HepG2 (cell line): ENCODE results near the gene NME4. TPM values are rescaled to one million over a fixed set of nuclear protein-coding genes. Genes with fewer than 3 reads are reported as not detected.

ENCODE experiments used
- ARNT2 ChIP-seq: sonication (generic); formaldehyde crosslinking; IDR thresholded peaks from 2 replicates; pipeline ENCODE4 v1.8.0; 2022; ENCODE audit warnings: mild to moderate bottlenecking, low read depth, missing genetic modification reagents, moderate library complexity
- ATF6 ChIP-seq: sonication (generic); formaldehyde crosslinking; conservative IDR thresholded peaks from 2 replicates; pipeline ENCODE4 v1.4.0; 2020; ENCODE audit warnings: missing genetic modification reagents
- GMEB1 ChIP-seq: sonication (generic); formaldehyde crosslinking; IDR thresholded peaks from 2 replicates; pipeline ENCODE4 v1.5.1; 2020; ENCODE audit warnings: missing genetic modification reagents, mild to moderate bottlenecking, borderline replicate concordance
- HOXA3 ChIP-seq: sonication (generic); formaldehyde crosslinking; IDR thresholded peaks from 2 replicates; pipeline ENCODE4 v1.5.0; 2020; ENCODE audit warnings: missing genetic modification reagents
- KDM5B ChIP-seq: sonication (generic); formaldehyde crosslinking; IDR thresholded peaks from 2 replicates; pipeline ENCODE4 v1.4.0; 2020; ENCODE audit warnings: missing genetic modification reagents, mild to moderate bottlenecking, borderline replicate concordance
- MAZ ChIP-seq, 2 experiments: sonication (generic) in 1 of 2; formaldehyde crosslinking in 1 of 2; IDR thresholded peaks; 2 replicates each; pipeline versions ENCODE4 v1.5.0 to v1.6.1; 2012 to 2020; ENCODE audit warnings: low read depth in 2 of 2, mild to moderate bottlenecking in 2 of 2, borderline replicate concordance in 1 of 2, improper control_type of control experiment in 1 of 2, low read length in 1 of 2, missing genetic modification reagents in 1 of 2, moderate library complexity in 1 of 2
- PATZ1 ChIP-seq: sonication (generic); formaldehyde crosslinking; IDR thresholded peaks from 2 replicates; pipeline ENCODE4 v1.4.0; 2020; ENCODE audit warnings: missing genetic modification reagents
- PHF8 ChIP-seq: sonication (generic); formaldehyde crosslinking; IDR thresholded peaks from 2 replicates; pipeline ENCODE4 v1.5.0; 2020; ENCODE audit warnings: missing genetic modification reagents
- RFX1 ChIP-seq: fragments of 450-650 bp; IDR thresholded peaks from 2 replicates; pipeline ENCODE4 v1.6.1; 2017
- SAFB2 ChIP-seq: sonication (generic); formaldehyde crosslinking; IDR thresholded peaks from 2 replicates; pipeline ENCODE4 v1.5.1; 2020; ENCODE audit warnings: missing genetic modification reagents, low read depth, mild to moderate bottlenecking, borderline replicate concordance
- ZFP36L2 ChIP-seq: sonication (generic); formaldehyde crosslinking; IDR thresholded peaks from 2 replicates; pipeline ENCODE4 v1.4.0; 2020; ENCODE audit warnings: missing genetic modification reagents
- ZMYM3 ChIP-seq: sonication (generic); formaldehyde crosslinking; IDR thresholded peaks from 2 replicates; pipeline ENCODE4 v1.5.1; 2020; ENCODE audit warnings: mild to moderate bottlenecking, missing genetic modification reagents
- ZNF263 ChIP-seq: sonication (generic); formaldehyde crosslinking; IDR thresholded peaks from 2 replicates; pipeline ENCODE4 v1.4.0; 2020; ENCODE audit warnings: missing genetic modification reagents
- ZNF317 ChIP-seq: sonication (generic); formaldehyde crosslinking; IDR thresholded peaks from 2 replicates; pipeline ENCODE4 v1.5.0; 2020; ENCODE audit warnings: mild to moderate bottlenecking, missing genetic modification reagents
- ZNF33A ChIP-seq: sonication (generic); formaldehyde crosslinking; IDR thresholded peaks from 2 replicates; pipeline ENCODE4 v1.5.1; 2020; ENCODE audit warnings: missing genetic modification reagents, mild to moderate bottlenecking, moderate library complexity, borderline replicate concordance
- ZNF574 ChIP-seq: sonication (generic); formaldehyde crosslinking; IDR thresholded peaks from 2 replicates; pipeline ENCODE4 v1.4.0; 2020; ENCODE audit warnings: missing genetic modification reagents
- ZNF709 ChIP-seq: sonication (generic); formaldehyde crosslinking; IDR thresholded peaks from 2 replicates; pipeline ENCODE4 v1.5.0; 2020; ENCODE audit warnings: mild to moderate bottlenecking, missing genetic modification reagents
- ZNF841 ChIP-seq: sonication (generic); formaldehyde crosslinking; IDR thresholded peaks from 2 replicates; pipeline ENCODE4 v1.8.1; 2023; ENCODE audit warnings: missing genetic modification reagents, borderline replicate concordance
- ZNF883 ChIP-seq: sonication (generic); formaldehyde crosslinking; IDR thresholded peaks from 2 replicates; pipeline ENCODE4 v1.5.1; 2020; ENCODE audit warnings: mild to moderate bottlenecking, missing genetic modification reagents; ENCODE audit errors: not compliant biosample characterization
- polyA plus RNA-seq, 8 experiments: library from polyadenylated mRNA; depleted of rRNA in 3 of 8; stranded (reverse) in 7 of 8; unstranded in 1 of 8; fragments of >200 nt; fragmentation: Illumina TruSeq in 4 of 8; extraction: Trizol in 4 of 8; gene quantifications; 2 replicates each; pipeline versions ENCODE4 v1.2.1 to v1.2.3, GENCODE V29; 2011 to 2016; ENCODE audit warnings: low read depth in 4 of 8, missing spikeins in 1 of 8, mixed read lengths in 1 of 8; ENCODE audit not compliant: insufficient read depth in 1 of 8
- total RNA-seq, 5 experiments: library from RNA; depleted of rRNA; stranded (reverse); fragments of >200 nt; fragmentation: Illumina TruSeq; extraction: Trizol; gene quantifications; 2 replicates each; pipeline ENCODE4 v1.2.3, GENCODE V29; 2016; ENCODE audit warnings: low read depth in 1 of 5

The NME4 gene
- total and polyA plus RNA-seq, 2 of the 13 experiments (the other 11 are each of a cell fraction or from before 2014, with no cell fraction given), result 121 to 263 TPM

- TF ChIP-seq ZNF574 (peak; percentile 43), HOXA3 (CRISPR knock-in tag) (peak; percentile 84), KDM5B (CRISPR knock-in tag) (peak; percentile 41), MAZ (IDR thresholded peaks at IDR 0.05; ENCODE audit: borderline replicate concordance, low read depth, low read length) (no peak), MAZ (CRISPR knock-in tag; IDR thresholded peaks at IDR 0.05; ENCODE audit: low read depth) (peak; percentile 61; the same call in 1 of the 2 replicates), ZNF841 (CRISPR knock-in tag) (no peak), ZNF317 (peak; percentile 43; the same call in 1 of the 2 replicates), SAFB2 (CRISPR knock-in tag) (peak; percentile 57), ZNF709 (CRISPR knock-in tag) (0 out of 2 replicates have a peak, but pooled peaks have one; percentile 69), ZMYM3 (CRISPR knock-in tag) (peak; percentile 48; the same call in 1 of the 2 replicates), ATF6 (no peak), ARNT2 (CRISPR knock-in tag) (peak; percentile 68; the same call in 1 of the 2 replicates), GMEB1 (CRISPR knock-in tag) (peak; percentile 75), RFX1 (no peak), ZNF263 (peak; percentile 54; the same call in 1 of the 2 replicates), ZNF883 (CRISPR knock-in tag) (peak; percentile 38), PHF8 (CRISPR knock-in tag) (peak; percentile 56), ZNF33A (CRISPR knock-in tag) (no peak), ZFP36L2 (CRISPR knock-in tag) (no peak), PATZ1 (CRISPR knock-in tag) (peak; percentile 91)
Observed at GRCh38 chr16:359067-359763, 37.8 kb upstream of the NME4 start (continued).
